Measurements from ENCODE around the gene PNMA6F.

DNA sequence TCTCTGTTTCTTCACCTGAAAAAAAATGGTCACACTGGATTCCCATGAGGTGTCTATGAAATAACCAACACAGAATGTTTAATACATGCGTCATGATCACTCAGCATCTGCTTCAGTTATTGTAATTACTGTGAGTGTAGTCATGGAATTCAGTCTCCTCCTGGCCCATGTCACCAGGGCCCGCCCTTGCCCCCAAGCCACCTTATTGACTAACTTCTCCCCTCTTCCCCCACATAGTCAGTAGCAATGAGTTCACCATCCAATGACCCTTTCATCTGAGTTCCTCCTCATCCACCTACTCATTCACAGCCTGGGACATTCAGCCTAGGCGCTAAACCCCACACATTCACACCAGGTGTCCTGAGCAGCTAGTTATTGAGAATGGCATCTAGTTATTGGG is 15.6 kb downstream of the PNMA6F start:
- TF ChIP-seq, protein P1, sequence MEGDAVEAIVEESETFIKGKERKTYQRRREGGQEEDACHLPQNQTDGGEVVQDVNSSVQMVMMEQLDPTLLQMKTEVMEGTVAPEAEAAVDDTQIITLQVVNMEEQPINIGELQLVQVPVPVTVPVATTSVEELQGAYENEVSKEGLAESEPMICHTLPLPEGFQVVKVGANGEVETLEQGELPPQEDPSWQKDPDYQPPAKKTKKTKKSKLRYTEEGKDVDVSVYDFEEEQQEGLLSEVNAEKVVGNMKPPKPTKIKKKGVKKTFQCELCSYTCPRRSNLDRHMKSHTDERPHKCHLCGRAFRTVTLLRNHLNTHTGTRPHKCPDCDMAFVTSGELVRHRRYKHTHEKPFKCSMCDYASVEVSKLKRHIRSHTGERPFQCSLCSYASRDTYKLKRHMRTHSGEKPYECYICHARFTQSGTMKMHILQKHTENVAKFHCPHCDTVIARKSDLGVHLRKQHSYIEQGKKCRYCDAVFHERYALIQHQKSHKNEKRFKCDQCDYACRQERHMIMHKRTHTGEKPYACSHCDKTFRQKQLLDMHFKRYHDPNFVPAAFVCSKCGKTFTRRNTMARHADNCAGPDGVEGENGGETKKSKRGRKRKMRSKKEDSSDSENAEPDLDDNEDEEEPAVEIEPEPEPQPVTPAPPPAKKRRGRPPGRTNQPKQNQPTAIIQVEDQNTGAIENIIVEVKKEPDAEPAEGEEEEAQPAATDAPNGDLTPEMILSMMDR (IDR thresholded peaks at IDR 0.05), result no peak
- TF ChIP-seq POLR2AphosphoS5 (IDR thresholded peaks at IDR 0.05) (no peak), POLR2A (IDR thresholded peaks at IDR 0.05) (no peak), EP300 (IDR thresholded peaks at IDR 0.05) (no peak)

All from upper lobe of left lung (tissue), 4 donors.